ENCODE measurements around the gene TRIM41. TPM values are rescaled to one million over a fixed set of nuclear protein-coding genes. Genes with fewer than 3 reads are reported as not detected.

TRIM41 gene
- total and polyA plus RNA-seq, 9 of the 15 experiments (the other 6 are each of a cell fraction or from before 2014, with no cell fraction given), result 1.8 to 47.6 (median 20.9) TPM

- no peak for TF ChIP-seq HNRNPH1 (optimal IDR thresholded peaks at IDR 0.05; ENCODE audit: low read depth, low read length)
- TF ChIP-seq KAT2B (IDR thresholded peaks at IDR 0.05; ENCODE audit: low read depth, low read length), result no peak
- no peak for TF ChIP-seq ZBTB9 (CRISPR knock-in tag; IDR thresholded peaks at IDR 0.05)
- TF ChIP-seq MEF2D (tag; conservative IDR thresholded peaks at IDR 0.05; ENCODE audit: low read depth), result 0 out of 2 replicates have a peak, but pooled peaks have one; percentile 19
- peak; percentile 36 for TF ChIP-seq SMAD1 (IDR thresholded peaks at IDR 0.05; ENCODE audit: low read depth, low read length, partially characterized antibody)
- TF ChIP-seq ELK1 (CRISPR knock-in tag; IDR thresholded peaks at IDR 0.05), result no peak
- no peak for TF ChIP-seq MTA2 (IDR thresholded peaks at IDR 0.05; ENCODE audit: low read depth)
- TF ChIP-seq CHD1 (IDR thresholded peaks at IDR 0.05; ENCODE audit: low read length), result no peak
- peak in 1 of 2 experiments; percentile 84; a peak in 2 of 4 replicates for TF ChIP-seq TBL1XR1 (IDR thresholded peaks at IDR 0.05; ENCODE audit: low read length in 2 of 2)
- TF ChIP-seq REST (IDR thresholded peaks at IDR 0.05; ENCODE audit: borderline replicate concordance), result no peak
- no peak for TF ChIP-seq REST (CRISPR knock-in tag; IDR thresholded peaks at IDR 0.05; ENCODE audit: low read depth)
- TF ChIP-seq ZNF512 (tag; IDR thresholded peaks at IDR 0.05), result no peak
- TF ChIP-seq KLF1 (tag; IDR thresholded peaks at IDR 0.05), result 0 out of 2 replicates have a peak, but pooled peaks have one; percentile 34
- TF ChIP-seq RBM22 (IDR thresholded peaks at IDR 0.05; ENCODE audit: low read depth, low read length, poor library complexity, severe bottlenecking), result no peak
- peak; percentile 89 for TF ChIP-seq ATF1 (CRISPR knock-in tag; IDR thresholded peaks at IDR 0.05)
- TF ChIP-seq ATF1 (tag; IDR thresholded peaks at IDR 0.05), result peak; percentile 98
- peak; percentile 55 for TF ChIP-seq CCNT2 (IDR thresholded peaks at IDR 0.05; ENCODE audit: borderline replicate concordance, extremely low read depth, insufficient read length, low read depth, low read length)
Measured at GRCh38 chr5:181260720-181261319, 37.7 kb downstream of the TRIM41 start, which contains the start of gene TRIM52 (continued).

Data from K562 (cell line).